Measurements from ENCODE around the gene KCND1.

The KCND1 gene

GRCh38 chrX:48971249-48972219, at the start of gene KCND1:
TSS of gene KCND1 (minus strand) at chrX:48971844. CDS start at chrX:48970271, 1,573 bp downstream.
- H3K4me3 ChIP-seq (ENCODE audit: low read depth, low read length): peak within 1 kb of the TSS; percentile 46
- TF ChIP-seq CTCF (conservative IDR thresholded peaks at IDR 0.05; ENCODE audit: low read depth, low read length): no peak
- DNase-seq (ENCODE audit: low read depth): peak; percentile 57

GRCh38 chrX:49019599-49020249, 48.1 kb upstream of the KCND1 start:
- H3K4me3 ChIP-seq (ENCODE audit: low read depth, low read length): no peak overlapping the region
- DNase-seq (ENCODE audit: low read depth): no peak
- TF ChIP-seq CTCF (conservative IDR thresholded peaks at IDR 0.05; ENCODE audit: low read depth, low read length): no peak

GRCh38 chrX:49019050-49019449, 47.4 kb upstream of the KCND1 start:
- no peak for TF ChIP-seq CTCF (conservative IDR thresholded peaks at IDR 0.05; ENCODE audit: low read depth, low read length)
- DNase-seq (ENCODE audit: low read depth): no peak
- no peak overlapping the region for H3K4me3 ChIP-seq (ENCODE audit: low read depth, low read length)

GRCh38 chrX:49003696-49004095, 32.1 kb upstream of the KCND1 start:
- DNase-seq (ENCODE audit: low read depth): no peak
- no peak for TF ChIP-seq CTCF (conservative IDR thresholded peaks at IDR 0.05; ENCODE audit: low read depth, low read length)
- H3K4me3 ChIP-seq (ENCODE audit: low read depth, low read length): no peak overlapping the region

- TF ChIP-seq CTCF (conservative IDR thresholded peaks at IDR 0.05; ENCODE audit: low read depth, low read length): no peak
- H3K4me3 ChIP-seq (ENCODE audit: low read depth, low read length): peak within 1 kb of the TSS; percentile 74
- peak; percentile 91 for DNase-seq (ENCODE audit: low read depth)
Observed at GRCh38 chrX:49002091-49002935, 30.7 kb upstream of the KCND1 start, which contains the start of gene GRIPAP1. TSS of gene GRIPAP1 (minus strand) at chrX:49002264. CDS start at chrX:49002229, 35 bp downstream.

- peak; percentile 41 for DNase-seq (ENCODE audit: low read depth)
- no peak for TF ChIP-seq CTCF (conservative IDR thresholded peaks at IDR 0.05; ENCODE audit: low read depth, low read length)
- H3K4me3 ChIP-seq (ENCODE audit: low read depth, low read length): peak overlapping the region; percentile 74
Observed at GRCh38 chrX:49001521-49002090, 30.0 kb upstream of the KCND1 start.
